ENCODE data around the gene NUTM2G.
"Not testable (repeated sequence)": the region's sequence is repeated elsewhere in the genome, so short reads cannot be mapped to it uniquely, and the experiment has no call there.

- TF ChIP-seq, protein P1, sequence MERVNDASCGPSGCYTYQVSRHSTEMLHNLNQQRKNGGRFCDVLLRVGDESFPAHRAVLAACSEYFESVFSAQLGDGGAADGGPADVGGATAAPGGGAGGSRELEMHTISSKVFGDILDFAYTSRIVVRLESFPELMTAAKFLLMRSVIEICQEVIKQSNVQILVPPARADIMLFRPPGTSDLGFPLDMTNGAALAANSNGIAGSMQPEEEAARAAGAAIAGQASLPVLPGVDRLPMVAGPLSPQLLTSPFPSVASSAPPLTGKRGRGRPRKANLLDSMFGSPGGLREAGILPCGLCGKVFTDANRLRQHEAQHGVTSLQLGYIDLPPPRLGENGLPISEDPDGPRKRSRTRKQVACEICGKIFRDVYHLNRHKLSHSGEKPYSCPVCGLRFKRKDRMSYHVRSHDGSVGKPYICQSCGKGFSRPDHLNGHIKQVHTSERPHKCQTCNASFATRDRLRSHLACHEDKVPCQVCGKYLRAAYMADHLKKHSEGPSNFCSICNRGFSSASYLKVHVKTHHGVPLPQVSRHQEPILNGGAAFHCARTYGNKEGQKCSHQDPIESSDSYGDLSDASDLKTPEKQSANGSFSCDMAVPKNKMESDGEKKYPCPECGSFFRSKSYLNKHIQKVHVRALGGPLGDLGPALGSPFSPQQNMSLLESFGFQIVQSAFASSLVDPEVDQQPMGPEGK (CRISPR knock-in tag; IDR thresholded peaks at IDR 0.05; ENCODE audit: borderline replicate concordance), result not testable (repeated sequence)
- not testable (repeated sequence) for TF ChIP-seq ZFP3 (CRISPR knock-in tag; IDR thresholded peaks at IDR 0.05); GLIS3 (CRISPR knock-in tag; IDR thresholded peaks at IDR 0.05); ZNF8 (CRISPR knock-in tag; IDR thresholded peaks at IDR 0.05); TCF4 (CRISPR knock-in tag; IDR thresholded peaks at IDR 0.05; ENCODE audit: borderline replicate concordance)
These were observed 56.2 kb downstream of the NUTM2G start for GRCh38 chr9:96984887-96985286.
